Putamen (tissue), 1 donor: ENCODE data around the gene TUBGCP6.

Source experiments
- DNase-seq: peaks from one replicate; pipeline ENCODE4 v3.0.0-alpha.2; 2016; ENCODE audit warnings: low spot score

TUBGCP6 gene

GRCh38 chr22:50226063-50226874 is 18.6 kb downstream of the TUBGCP6 start:
- no peak for DNase-seq

GRCh38 chr22:50225200-50225969 is 19.4 kb downstream of the TUBGCP6 start:
- DNase-seq, result no peak

- DNase-seq, result no peak
These were observed 20.8 kb downstream of the TUBGCP6 start for GRCh38 chr22:50224071-50224470.

- DNase-seq, result no peak
These were observed 22.3 kb downstream of the TUBGCP6 start for GRCh38 chr22:50222508-50222907.

GRCh38 chr22:50221410-50222300 is 23.2 kb downstream of the TUBGCP6 start:
- DNase-seq, result no peak

DNA sequence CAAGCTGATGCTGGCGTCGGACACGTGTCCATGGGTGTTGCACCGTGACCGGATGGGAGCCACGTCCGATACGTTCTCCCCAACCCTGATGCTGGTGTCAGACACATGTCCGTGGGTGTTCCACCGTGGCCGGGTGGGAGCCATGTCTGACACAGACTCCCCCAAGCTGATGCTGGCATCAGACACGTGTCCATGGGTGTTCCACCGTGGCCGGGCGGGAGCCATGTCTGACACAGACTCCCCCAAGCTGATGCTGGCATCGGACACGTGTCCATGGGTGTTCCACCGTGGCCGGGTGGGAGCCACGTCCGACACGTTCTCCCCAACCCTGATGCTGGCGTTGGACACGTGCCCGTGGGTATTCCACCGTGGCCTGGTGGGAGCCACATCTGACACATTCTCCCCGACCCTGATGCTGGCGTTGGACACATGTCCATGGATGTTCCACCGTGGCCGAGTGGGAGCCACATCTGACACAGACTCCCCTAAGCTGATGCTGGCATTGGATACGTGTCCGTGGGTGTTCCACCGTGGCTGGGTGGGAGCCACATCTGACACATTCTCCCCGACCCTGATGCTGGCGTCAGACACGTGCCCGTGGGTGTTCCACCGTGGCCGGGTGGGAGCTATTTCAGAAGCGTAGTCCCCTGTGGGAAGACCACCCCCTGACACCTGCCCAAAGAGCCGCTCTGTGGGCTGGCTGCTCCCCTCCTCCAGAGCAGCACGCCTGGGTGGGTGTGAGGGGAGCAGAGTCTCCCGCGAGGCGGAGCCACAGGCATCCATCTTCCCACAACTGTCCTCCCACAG is 24.0 kb downstream of the TUBGCP6 start:
- no peak for DNase-seq

GRCh38 chr22:50219800-50220602 is 24.8 kb downstream of the TUBGCP6 start:
- DNase-seq, result no peak

DNA sequence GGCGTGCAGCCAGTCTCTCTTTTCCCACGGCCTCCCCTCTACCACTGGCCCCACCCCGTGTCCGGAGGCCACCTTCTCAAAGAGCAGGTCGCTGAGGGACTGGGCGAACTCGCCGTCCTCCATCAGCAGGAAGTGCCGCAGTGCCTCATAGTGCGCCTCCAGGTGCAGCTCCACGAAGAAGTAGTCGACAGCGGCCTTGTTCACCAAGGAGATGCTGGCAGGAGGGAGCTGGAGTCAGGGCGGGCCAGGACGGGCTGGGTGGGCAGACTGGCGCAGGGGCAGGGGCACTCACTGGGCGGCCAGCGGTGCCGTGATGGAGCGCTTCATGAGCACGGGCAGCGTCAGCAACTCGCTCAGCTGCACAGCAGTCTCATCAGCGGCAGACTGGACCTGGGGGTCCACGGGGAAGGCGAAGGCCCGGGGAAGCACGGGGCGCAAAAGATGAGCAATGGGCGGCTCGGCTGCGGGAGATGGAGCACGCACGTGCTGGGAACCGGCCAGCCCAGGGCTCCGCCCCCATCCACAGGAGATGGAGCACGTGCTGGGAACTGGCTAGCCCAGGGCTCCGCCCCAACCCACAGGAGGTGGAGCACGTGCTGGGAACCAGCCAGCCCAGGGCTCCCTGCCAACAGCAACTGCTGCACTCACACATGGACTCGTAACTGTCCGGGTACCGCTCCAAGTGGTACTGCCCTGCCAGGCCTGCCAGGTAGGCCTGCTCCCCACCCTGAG is 25.7 kb downstream of the TUBGCP6 start:
- no peak for DNase-seq

- DNase-seq, result no peak
These were observed 26.4 kb downstream of the TUBGCP6 start for GRCh38 chr22:50218153-50218995.

DNA sequence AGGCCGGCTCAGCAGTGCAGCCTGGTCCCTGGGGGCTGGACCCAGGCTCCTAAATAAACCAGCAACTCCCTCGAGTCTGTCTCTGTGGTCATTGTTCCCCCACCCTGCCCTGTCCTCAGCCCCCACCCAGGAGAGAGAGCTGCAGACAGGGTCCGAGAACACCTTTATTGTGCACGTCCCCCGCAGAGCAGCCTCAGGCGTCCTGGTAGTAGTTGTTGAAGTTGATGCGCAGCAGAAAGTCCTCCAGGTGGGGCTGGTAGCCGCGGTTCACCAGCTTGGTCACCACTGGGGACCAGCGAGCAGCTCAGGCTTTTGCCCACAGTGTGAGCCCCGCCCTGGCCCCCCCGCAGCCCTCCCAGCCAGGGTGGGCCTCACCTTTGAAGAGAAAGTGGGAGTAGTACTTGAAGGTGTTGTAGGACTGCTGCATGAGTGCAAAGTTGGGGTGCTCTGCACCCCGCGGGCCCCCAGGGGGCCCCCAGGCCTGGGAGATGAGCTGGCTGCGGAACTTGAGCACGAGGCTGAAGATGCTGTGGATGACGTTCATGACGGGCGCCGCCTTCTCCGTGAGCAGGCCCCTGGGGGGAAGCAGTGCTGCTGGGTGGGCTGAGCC is 27.2 kb downstream of the TUBGCP6 start:
- DNase-seq, result no peak

DNA sequence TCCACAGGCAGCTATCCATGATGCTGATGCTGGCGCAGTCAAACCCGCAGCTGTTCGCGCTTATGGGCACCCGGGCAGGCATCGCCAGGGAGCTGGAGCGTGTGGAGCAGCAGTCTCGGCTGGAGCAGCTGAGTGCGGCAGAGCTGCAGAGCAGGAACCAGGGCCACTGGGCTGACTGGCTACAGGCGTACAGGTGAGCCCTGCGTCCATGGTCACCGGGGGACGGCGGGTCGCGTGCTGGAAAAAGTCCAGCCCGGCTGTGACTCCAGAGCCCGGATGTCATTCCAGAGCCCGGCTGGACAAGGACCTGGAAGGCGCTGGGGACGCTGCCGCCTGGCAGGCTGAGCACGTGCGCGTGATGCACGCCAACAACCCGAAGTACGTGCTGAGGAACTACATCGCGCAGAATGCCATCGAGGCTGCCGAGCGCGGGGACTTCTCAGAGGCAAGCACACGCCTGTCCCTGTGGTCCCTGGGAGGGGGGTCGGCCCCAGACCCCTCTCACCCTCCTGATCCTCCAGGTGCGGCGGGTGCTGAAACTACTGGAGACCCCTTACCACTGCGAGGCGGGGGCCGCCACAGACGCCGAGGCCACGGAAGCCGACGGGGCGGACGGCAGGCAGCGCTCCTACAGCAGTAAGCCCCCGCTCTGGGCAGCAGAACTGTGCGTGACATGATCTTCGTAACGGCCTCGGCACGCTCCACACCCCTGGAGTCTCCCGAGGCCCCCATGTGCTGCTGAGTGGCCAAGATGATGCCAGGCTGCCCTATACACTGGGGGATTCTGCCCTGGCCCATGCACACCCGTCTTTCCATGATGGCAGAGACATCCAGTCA is 27.9 kb downstream of the TUBGCP6 start:
- DNase-seq, result no peak

GRCh38 chr22:50216055-50216683 is 28.7 kb downstream of the TUBGCP6 start:
- DNase-seq, result no peak

DNA sequence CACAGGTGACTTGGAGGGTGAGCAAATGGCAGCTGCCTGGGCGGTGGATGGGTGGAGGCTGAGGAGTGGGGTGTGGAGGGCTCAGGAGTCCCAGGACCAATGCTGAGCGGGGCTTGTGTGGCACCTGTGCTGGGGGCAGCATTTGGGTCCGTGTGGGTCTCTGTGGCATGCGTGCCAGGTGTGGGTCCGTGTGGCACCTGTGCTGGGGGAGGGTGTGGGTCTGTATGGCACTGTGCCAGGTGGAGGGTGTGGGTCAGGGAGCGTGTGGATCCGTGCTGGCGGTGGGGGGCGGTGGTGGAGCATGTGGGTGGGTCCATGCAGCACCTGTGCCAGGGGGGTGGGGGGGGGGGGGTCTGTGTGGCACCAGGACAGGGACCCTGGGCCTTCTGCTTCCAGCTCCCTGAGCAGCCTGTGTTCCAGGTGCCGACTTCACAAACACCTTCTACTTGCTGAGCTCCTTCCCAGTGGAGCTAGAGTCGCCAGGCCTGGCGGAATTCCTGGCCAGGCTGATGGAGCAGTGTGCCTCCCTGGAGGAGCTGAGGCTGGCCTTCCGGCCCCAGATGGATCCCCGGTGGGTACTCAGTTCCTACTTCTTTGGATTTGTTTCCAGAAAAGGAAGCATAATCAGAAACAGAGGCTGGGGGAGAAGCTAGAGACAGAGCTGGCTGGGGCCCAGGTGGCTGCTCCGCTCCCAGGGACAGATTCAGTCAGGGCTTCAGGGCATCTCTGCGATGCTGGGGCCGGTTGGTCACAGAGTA is 29.3 kb downstream of the TUBGCP6 start:
- DNase-seq, result no peak

GRCh38 chr22:50213263-50213662 is 31.6 kb downstream of the TUBGCP6 start:
- no peak for DNase-seq

- no peak for DNase-seq
These were observed 33.7 kb downstream of the TUBGCP6 start for GRCh38 chr22:50211147-50211546.

- no peak for DNase-seq
These were observed 34.3 kb downstream of the TUBGCP6 start for GRCh38 chr22:50210378-50211139.
